DND-41 (cell line): ENCODE results near the gene NRXN2.

Experiments
- ATAC-seq: fragments of 200-7000 bp; cut with Tn5 transposase; 3 replicates; pipeline ENCODE4 v1.9.1; 2021; ENCODE audit warnings: low read depth; ENCODE audit not compliant: insufficient read depth
- DNase-seq: peaks from one replicate; pipeline ENCODE4 v3.0.0-alpha.2; 2020
- H2AFZ ChIP-seq: 2 replicates; pipeline ENCODE4 v1.6.0; 2012; ENCODE audit warnings: low read depth, low read length
- H3K27ac ChIP-seq: 2 replicates; pipeline ENCODE4 v1.5.1; 2012; ENCODE audit warnings: low read length, inconsistent platforms
- H3K27me3 ChIP-seq: fragments of 200-600 bp; sonication (generic); 2 replicates; pipeline ENCODE4 v1.6.0; 2012; ENCODE audit warnings: low read length, mild to moderate bottlenecking, inconsistent platforms; ENCODE audit not compliant: insufficient read depth, poor library complexity
- H3K36me3 ChIP-seq: 2 replicates; pipeline ENCODE4 v1.5.1; 2012; ENCODE audit warnings: low read length, inconsistent platforms; ENCODE audit not compliant: insufficient read depth
- H3K4me1 ChIP-seq: 2 replicates; pipeline ENCODE4 v1.5.1; 2012; ENCODE audit warnings: mild to moderate bottlenecking, low read length; ENCODE audit not compliant: insufficient read depth
- H3K4me2 ChIP-seq: 2 replicates; pipeline ENCODE4 v1.6.0; 2012; ENCODE audit warnings: mild to moderate bottlenecking, moderate library complexity, low read length, inconsistent platforms; ENCODE audit not compliant: insufficient read depth
- H3K4me3 ChIP-seq, 2 experiments: fragments of 200-600 bp in 1 of 2; shearing (Covaris generic) in 1 of 2; 2 replicates each; pipeline ENCODE4 v1.5.1; 2012 to 2016; ENCODE audit warnings: inconsistent platforms in 2 of 2, low read length in 2 of 2, mild to moderate bottlenecking in 2 of 2, low read depth in 1 of 2, moderate library complexity in 1 of 2
- H3K79me2 ChIP-seq: 2 replicates; pipeline ENCODE4 v1.6.0; 2012; ENCODE audit warnings: low read length, inconsistent platforms; ENCODE audit not compliant: insufficient read depth
- H3K9ac ChIP-seq: 2 replicates; pipeline ENCODE4 v1.6.0; 2012; ENCODE audit warnings: low read depth, mild to moderate bottlenecking, inconsistent platforms, low read length, moderate library complexity
- H3K9me3 ChIP-seq: 2 replicates; pipeline ENCODE4 v1.5.1; 2012; ENCODE audit warnings: low read length, moderate library complexity, mild to moderate bottlenecking, inconsistent platforms; ENCODE audit not compliant: insufficient read depth, severe bottlenecking
- H4K20me1 ChIP-seq: 2 replicates; pipeline ENCODE4 v1.6.0; 2012; ENCODE audit warnings: low read length; ENCODE audit not compliant: insufficient read depth
- CTCF ChIP-seq: IDR thresholded peaks from 2 replicates; pipeline ENCODE4 v1.5.1; 2012; ENCODE audit warnings: borderline replicate concordance, low read length, moderate library complexity, mild to moderate bottlenecking; ENCODE audit not compliant: poor library complexity, severe bottlenecking; ENCODE audit errors: extremely low read depth
- EZH2 ChIP-seq: IDR thresholded peaks from 3 replicates; pipeline ENCODE4 v1.6.1; 2012; ENCODE audit warnings: borderline replicate concordance, low read depth, mild to moderate bottlenecking, moderate library complexity, low read length, inconsistent platforms; ENCODE audit not compliant: severe bottlenecking

Gene NRXN2

GRCh38 chr11:64741375-64742086 lies 18.5 kb upstream of the NRXN2 start:
- no peak for ATAC-seq
- peaks cover 6% of the 10 kb centered on the region; the same call in 1 of the 2 replicates for H3K36me3 ChIP-seq
- no peak overlapping the region for H3K9ac ChIP-seq
- no peak overlapping the region for H3K4me2 ChIP-seq
- peaks cover 34% of the 10 kb centered on the region for H3K4me1 ChIP-seq
- no peak for TF ChIP-seq CTCF
- no peak for TF ChIP-seq EZH2
- H3K9me3 ChIP-seq = no peaks in the 10 kb centered on the region
- H3K27ac ChIP-seq = no peak overlapping the region
- DNase-seq = no peak
- H3K27me3 ChIP-seq = no peaks in the 10 kb centered on the region
- no peak overlapping the region for H3K4me3 ChIP-seq
- no peaks in the 10 kb centered on the region for H3K79me2 ChIP-seq
- no peak overlapping the region for H2AFZ ChIP-seq
- H4K20me1 ChIP-seq = no peaks in the 10 kb centered on the region; the same call in 1 of the 2 replicates

- Histone ChIP-seq H3K27ac (no peak overlapping the region), H3K79me2 (no peaks in the 10 kb centered on the region), H4K20me1 (no peaks in the 10 kb centered on the region; the same call in 1 of the 2 replicates), H3K9me3 (no peaks in the 10 kb centered on the region), H3K4me3 (no peak overlapping the region), H2AFZ (no peak overlapping the region), H3K27me3 (no peaks in the 10 kb centered on the region), H3K4me2 (no peak overlapping the region), H3K4me1 (peaks cover 19% of the 10 kb centered on the region), H3K9ac (no peak overlapping the region), H3K36me3 (peaks cover 23% of the 10 kb centered on the region; the same call in 1 of the 2 replicates)
- TF ChIP-seq CTCF (no peak), EZH2 (no peak)
- DNase-seq (no peak), ATAC-seq (no peak)
Observed at GRCh38 chr11:64739871-64740270, 16.9 kb upstream of the NRXN2 start.

DNA sequence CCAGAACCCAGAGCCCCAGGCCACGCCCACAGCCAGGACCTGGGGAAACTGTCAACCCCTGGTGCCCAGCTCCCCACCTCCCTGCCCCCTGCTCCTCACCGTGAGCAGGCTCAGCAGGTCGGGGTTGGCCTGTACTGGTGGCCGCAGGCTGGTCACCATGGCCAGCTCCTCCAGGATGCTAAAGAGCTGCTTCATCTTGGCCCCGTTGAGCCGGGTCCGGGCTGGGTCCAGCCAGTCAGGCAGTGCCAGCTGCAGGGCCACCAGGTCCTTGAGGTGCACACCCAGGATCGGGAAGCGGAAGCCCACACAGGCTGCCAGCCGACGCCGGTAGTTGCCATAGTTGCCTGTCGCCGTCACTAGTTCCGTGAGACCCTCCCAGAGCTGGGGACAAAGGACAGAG lies 13.7 kb upstream of the NRXN2 start:
- Histone ChIP-seq H3K4me2 (no peak overlapping the region), H3K4me3 (no peak overlapping the region), H3K79me2 (no peaks in the 10 kb centered on the region), H3K36me3 (peaks cover 25% of the 10 kb centered on the region; the same call in 1 of the 2 replicates), H3K9ac (no peak overlapping the region), H3K27ac (no peak overlapping the region), H4K20me1 (no peaks in the 10 kb centered on the region; the same call in 1 of the 2 replicates), H2AFZ (no peak overlapping the region), H3K4me1 (no peaks in the 10 kb centered on the region), H3K9me3 (no peaks in the 10 kb centered on the region), H3K27me3 (no peaks in the 10 kb centered on the region)
- no peak for ATAC-seq
- no peak for TF ChIP-seq EZH2
- no peak for TF ChIP-seq CTCF
- no peak for DNase-seq
